C1 segment of cervical spinal cord (tissue), 14 donors: Measurements from ENCODE around the gene MOB3B.
A peak's percentile ranks its signal among the peaks of the same experiment; 100 is the strongest.
"Not testable (repeated sequence)": the region's sequence is repeated elsewhere in the genome, so short reads cannot be mapped to it uniquely, and the experiment has no call there.

ENCODE experiments used
- DNase-seq, 14 donors: peaks; one replicate each; lab custom pipeline; 2025; lab: John Stamatoyannopoulos, UW

MOB3B gene

DNA sequence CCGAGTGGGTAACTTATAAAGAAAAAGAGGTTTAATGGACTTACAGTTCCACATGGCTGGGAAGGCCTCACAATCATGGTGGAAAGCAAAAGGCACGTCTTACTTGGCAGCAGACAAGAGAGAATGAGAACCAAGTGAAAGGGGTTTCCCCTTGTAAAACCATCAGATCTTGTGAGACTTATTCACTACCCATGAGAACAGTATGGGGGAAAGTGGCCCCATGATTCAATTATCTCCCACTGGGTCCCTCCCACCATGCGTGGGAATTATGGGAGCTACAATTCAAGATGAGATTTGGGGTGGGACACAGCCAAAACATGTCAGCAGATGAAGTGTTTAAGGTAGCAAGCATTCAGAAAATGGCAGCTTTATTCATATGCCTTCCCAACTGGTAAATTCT is 81.3 kb downstream of the MOB3B start:
- not testable (repeated sequence) for DNase-seq

DNA sequence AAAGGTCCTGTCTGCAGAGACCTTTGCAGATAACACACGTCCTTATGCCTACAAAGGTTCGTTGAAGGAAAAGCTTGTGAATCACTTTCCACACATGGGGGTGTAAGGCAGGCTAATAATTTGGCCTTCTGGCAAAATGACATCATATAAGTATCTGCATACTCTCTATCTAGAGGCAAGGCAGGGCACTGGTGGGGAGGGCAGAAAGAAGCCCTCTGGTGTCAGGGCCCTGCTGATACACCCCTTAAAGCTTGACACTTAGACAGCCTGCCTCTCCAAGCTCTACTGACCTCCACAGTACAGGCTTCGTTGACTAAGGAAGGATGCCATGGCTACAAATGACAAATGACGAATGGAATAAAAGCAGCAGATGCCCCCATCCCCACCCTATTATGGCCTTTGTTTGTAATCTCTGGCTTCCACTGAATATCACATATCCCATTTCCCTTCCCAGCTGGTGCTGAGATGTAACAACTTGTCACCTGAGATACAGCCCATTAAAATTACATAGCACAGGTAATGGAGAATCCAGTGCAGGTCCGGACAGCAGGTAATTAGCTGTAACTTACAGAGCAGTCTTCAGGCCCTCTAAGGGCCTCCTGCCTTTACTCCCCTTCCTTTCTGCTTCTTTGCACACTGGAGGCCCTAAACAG is 82.5 kb downstream of the MOB3B start:
- no peak for DNase-seq

DNA sequence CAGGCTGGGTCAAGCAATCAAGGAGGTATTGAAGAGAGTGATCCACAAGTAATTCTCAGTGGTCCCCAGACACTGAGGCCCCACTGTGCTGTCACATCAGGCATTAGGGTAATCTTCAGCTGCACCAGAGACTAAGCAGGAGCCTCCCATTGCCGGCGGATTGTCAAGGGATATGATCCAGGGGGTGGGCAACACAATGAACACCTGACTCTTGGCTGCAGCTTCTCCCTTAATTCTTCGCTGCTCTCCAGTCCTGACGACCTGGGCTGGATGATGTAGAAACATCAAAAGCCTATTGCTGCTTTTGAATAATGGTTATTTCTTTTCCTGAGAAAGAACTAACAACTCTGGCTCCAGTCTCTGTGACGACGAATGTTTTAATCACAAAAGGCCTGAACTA is 83.9 kb downstream of the MOB3B start:
- no peak for DNase-seq

DNA sequence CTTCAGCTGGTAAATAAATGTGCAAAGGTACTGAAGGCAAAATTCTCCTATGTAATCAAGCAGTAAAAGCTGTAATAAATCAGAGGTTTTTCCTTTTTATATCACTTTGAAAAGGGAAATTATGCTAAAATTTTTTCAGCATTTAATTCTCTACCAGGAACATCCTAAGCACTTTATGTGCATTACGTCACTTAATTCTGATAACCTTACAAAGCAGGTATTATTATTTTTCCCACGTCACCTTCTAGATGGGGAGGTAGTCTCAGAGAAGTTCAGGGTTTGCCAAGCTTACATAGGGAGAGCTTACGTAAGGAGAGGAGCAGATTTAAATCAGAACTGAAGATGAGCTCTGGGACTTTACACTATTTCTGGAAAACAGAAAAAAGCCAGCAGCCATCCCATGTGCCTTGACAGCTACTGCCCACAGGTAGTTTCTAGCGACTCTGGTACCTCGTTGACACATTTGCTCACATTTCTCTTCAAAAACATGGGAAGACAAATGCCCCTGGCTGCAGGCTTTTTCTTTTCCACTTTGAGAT is 84.5 kb downstream of the MOB3B start:
- DNase-seq, result no peak

DNA sequence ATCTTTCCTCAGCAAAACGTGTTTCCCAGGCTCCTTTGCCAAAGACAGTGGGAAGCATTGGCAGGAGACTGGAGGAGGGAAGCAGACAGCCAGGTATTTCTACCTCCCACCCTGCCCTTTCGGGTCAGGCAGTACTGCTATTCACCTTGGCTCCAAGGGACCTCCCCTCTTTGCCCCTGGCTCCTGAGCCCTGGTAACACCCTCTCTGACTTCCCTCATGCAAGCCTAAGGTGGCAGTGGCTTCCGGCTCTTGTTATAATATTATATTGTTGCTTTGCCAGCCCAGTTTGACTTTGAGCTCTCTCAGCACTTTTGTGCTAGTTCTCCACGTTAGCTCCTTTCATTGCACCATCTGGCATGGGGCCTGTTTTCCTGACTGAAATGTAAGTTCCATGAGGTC is 87.2 kb downstream of the MOB3B start:
- DNase-seq, result peak in 1 of 14 donors; percentile 20

DNA sequence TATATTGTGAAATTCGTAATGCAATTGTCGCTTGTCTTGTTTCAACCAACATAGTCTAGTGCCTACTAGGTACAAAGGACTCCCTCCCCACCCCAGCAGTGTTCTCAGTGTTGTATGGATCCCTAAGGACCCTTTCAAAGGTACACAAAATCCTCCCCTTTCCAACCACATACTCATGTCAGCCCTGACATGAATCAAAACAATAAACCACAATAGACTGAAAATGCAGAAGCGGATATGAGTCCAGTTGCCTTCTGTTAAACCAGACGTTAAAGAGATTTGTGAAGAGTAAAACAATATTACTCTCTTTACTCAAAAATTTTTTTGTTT is 87.9 kb downstream of the MOB3B start:
- no peak for DNase-seq

DNA sequence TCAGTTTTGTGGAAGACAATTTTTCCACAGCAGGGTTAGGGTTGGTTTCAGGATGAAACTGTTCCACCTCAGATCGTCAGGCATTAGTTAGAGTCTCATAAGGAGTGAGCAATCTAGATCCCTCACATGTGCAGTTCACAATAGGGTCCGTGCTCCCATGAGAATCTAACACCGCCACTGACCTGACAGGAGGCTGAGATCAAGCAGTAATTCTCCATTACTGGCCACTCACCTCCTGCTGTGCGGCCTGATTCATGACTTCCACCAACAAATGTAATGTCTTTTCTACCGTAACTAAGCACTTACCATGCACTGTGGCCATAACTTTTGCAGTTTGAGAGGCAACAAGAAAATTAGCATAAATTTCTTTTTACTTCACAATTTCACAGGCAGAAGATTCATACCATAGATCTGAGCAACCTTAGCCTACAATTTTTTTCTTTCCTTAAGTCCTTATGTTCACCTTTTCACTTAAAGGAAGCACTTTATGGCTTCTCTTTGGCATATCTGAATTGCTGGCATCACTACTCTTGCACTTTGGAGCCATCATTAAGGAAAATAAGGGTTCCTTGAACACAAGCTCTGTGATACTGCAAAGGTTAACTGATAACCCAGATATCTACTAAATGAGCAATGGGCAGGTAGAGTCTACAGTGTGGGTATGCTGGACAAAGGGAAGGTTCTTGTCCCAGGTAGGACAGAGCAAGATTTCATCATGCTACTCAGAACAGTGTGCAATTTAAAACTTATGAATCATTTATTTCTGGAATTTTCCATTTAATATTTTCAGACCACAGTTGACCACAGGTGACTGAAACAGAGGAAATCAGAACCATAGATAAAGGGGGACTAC is 88.5 kb downstream of the MOB3B start:
- no peak for DNase-seq

DNA sequence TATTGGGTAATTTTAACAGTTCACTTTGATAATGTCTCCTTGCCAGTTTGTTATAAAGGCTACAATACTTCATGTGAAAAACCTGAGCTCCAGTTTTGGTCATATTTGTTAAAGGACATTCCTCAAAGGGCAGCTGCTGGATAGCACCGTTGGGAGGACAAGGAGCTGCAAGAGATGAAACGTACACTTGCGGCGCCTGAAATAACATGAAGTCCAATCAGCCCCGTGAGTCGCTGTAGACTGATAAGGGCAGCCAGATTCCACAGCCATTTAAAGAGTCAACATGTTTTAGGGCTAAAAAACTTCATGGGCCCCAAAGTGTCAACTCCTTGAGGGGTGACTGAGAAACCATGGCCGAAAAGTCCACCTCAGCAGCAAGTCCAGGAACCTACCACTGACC is 91.1 kb downstream of the MOB3B start:
- no peak for DNase-seq

DNA sequence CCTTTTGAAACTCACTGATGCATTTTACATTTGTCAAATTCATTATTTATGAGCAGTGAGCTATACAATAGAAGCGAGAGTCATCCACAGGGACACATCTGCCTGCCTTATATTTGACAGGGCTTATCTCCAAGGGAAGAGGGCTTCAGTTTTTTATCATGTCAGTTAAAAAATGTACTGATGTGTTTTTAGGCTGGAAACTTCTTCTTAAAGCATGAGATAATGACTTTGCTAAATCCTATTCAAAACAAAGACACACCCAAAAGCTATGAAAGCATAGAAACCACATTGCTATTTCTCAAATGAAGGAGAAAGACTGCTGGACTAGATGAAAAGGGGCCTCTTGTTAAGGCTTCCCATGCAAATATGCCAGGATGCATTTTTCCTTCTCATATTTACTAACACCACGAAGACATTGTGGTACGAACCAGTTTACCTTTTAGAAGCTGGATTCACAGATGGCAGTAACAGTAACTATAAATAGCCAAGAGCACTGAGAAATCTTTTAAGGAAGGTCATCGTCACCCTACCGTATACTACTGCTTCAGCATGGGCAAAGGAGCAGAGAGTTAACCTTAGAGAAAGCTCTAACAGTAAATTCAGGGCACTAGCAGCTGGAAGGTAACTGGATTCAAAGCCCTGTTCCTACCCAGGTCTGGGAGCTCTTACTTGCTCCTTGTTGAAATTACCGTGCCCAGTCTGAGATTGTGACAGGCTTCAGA is 91.8 kb downstream of the MOB3B start:
- DNase-seq, result no peak

DNA sequence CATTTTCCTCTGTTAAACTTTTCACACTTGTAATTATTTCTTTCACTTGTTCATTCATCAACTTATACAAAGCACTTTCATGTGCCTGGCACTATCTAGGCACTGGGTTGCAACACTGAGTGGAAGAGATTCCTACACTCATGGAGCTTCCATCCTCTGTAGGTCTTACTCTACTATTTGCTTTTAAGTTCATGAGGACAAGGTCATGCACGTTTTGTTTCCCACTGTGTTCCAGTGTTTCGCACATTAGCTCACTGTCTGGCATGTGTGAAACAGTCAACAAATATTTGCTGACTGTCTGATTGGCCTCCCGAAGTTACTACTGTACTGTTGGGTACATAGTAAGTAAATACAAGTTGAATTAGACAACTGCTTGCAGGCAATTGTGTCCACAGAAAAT is 93.4 kb downstream of the MOB3B start:
- no peak for DNase-seq

DNA sequence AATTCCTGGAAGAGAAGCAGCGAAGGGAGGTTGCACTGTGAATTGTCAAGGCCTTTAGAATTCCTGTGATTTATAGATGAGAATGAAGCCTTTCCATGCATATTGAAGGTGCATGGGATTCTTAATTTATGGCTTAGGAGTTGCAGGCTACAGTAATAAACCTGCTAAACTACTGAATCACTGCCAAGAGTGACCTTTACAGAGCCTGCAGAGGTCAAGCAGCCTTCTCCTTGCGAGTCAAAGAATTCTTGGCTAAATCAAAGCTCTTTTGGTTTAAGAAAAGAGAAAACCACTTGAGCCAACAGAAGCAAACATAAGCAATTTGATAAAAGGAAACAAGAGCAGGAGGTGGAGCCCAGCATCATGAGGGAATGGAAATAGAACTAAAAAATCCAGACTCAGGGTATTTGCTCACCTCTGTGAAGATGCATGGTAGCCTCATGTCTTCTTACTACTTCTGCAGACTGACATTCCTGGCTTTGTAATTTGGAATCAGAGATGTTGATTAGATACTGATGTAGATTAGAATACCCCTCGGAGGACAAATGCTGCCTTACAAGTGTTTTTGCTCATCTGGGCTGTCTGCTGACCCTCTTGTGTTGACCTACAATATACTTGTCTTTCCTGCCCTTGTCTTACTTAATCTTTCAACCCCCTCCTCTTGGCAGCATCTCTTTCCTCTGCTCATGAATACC is 95.8 kb downstream of the MOB3B start:
- no peak for DNase-seq

DNA sequence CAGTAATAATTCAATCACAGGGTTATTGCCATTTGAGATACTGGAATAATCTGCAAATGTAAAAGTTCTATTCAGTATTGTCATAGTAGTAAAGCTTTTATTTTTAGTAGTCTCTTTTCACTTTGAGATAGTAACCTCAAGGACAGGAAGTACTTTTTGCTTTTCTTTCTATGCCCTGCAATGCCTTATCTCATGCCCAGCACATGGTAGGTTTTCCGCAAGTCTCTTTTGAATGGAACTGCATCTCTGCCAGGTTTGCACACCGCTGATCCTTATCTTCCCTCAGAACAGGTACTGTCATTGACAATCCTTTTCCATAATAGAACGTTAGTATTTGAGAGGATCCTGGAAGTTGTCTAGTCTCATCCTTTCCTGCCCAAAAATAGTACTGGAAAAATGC is 97.3 kb downstream of the MOB3B start:
- no peak for DNase-seq

DNA sequence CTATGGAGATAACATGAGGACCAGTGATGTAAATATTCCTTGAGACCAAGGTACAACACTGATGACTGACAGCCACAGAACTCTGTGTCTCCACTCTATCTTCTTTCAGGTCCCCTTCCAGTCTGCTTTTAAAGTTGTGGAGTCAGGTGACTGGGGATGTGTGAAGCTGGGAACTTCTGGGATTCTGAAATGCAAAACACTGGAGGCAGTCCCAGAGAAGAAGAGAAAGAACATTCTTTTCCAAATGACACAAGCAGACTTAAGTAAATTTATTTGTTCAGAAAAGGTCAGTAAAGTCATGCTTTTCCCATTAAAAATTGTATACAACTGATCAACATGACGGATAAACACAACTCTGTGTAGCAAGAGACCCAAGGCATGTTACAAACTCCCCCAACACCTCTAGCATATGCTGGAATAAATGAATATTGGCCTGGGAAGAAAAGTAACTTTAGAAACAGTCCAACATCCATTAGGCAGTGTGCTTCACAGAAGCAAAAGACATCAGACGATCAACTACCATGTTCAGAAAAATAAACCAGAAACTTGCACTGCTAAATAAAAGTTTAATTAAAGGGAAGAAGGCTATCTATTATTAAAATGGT is 98.0 kb downstream of the MOB3B start:
- DNase-seq, result peak in 1 of 14 donors; percentile 19

DNA sequence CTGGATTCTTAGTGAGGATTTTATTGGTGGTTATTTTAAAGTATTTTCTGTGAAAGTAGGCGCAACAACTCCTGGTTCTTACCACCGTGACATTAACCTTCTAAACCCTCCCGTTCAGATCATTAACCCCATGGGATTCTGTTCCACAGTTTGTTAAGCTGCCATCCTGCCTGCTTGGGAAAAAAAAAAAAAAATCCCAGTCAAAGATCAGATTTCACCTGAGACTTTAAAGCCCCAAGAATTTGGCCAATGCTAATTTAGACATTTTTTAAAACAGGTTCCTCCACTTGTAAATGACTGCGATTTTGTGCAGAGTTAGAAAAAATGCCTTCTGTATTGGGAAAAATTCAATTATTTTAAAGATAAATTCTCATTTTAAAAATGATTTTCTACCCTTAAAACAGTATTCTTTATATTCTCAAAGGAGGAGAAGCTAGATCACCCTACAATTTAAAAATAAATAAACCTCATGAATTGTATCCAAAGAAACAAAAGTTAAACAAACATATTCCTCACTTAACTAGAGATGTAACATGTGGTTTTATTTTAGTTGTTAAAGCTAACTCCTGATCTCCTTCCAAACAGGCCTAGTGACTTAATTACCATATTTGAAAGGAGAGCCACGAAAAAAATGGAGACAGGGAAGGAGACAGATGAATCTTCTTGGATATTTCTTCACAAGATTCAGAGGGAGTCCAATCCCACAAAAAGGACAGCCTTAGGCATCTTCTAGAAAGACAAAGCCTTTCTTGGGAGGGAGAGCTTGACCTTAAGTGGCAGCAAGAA is 98.7 kb downstream of the MOB3B start:
- DNase-seq, result no peak

DNA sequence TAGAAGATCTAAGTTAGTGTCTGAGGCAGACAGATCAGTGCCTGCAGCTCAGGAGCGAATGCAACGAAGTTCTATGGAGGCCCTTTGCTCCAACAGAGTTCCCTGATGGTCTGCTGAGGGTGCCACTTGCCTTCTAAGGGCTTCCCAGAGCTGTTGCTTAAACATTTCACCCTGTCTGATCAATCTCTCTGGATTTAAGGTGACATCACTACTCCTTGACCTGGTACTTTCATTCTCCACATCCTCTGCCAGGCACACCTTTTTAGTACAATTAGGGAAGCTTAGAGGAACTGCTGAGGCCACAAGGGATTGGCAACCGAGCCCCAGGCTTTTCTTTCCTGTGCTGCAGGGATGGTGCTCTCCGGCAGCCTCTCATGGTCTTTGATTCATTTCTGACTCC is 99.7 kb downstream of the MOB3B start:
- peak in 2 of 14 donors; percentile 26 to 58 for DNase-seq

DNA sequence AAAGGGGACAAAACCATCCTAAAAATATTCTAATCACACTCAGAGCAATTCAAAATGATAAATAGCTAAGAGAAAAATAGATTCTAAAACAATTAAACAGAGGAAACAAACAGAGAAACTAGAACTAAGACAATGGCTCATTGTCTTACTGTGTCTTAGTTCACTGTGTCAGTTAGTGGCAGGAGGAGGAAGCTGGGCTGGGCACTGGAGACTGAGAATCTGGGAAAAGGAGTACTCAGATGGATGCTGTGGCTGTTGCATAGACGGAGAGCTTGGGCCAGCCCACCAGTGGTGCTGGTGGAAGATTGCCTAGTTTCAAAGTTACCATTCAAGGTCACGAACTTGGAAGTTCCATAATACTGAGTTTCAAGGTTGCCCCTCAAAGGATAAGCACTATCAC is 100.2 kb downstream of the MOB3B start:
- peak in 5 of 14 donors; percentile 24 to 66 (median 49) for DNase-seq

DNA sequence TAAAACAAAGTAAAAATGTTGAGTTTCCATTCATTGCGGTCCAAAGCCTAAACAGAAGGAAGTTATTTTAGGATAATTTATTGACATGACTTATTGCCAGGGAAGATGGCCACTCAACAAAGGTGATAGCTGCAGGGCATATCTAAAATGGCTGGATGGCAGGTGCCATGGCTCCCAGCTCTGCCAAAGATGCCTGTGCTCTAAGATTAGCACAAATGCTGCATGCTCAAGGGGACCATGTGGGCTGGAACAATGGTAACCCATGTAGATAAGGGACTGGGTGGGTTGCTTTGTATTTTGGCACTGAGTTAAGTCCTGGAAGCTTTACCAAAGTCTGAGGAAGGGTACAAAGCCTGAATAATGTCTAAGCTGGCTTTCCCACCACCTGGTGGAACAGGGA is 101.1 kb downstream of the MOB3B start:
- DNase-seq, result no peak

DNA sequence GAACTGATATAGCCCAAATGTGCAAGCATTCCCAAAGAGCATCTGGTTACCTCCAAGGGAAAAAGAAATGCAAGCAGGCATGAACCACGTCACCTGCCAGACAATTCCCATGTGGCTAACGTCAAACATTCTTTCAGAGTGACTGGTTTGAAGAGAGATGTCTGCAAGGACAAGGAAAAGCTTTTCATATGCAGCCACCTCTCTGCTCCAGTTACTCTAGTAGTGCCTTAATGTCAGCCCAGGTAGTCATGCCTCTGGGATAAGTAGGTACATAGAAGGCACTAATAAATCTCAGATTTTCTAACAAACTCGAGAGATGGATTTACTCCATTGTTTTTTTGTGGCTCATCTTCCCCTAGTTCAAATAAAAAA is 102.4 kb downstream of the MOB3B start:
- no peak for DNase-seq

DNA sequence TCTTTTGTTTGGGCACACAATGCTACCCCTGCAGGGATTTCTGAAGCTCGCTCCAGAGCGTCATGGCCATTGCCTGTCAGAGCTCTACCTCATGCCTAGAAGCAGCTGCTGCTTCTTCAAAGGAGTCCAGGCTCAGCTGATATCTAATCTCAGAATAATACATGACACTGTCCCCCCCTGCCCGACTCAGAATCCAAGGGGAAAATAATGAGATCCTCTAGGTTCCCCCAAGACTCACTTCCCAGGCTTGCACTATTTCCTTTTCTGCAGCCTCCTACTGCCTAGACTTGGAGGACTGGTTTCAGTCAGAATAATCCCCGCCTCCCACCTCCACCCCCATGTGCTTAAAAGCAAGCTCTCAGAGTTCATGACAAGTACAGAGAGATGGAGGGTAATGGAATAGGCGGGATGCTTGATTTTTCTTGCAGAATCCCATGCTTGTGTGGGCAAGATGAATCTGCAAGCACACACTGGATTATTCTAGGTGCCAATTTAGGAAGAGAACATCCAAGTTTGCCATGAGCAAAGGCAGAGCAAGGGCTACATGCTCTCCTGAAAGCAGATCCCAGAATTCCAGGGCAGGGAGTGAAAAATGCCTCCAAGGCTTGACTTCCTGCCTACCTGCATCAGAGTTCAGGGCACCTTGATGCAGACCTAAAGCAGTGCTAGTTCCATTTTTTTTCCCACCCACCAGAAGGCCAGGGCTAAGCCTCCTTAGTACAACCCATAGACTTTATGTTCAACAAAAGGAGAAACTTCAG is 102.9 kb downstream of the MOB3B start:
- peak in 2 of 14 donors; percentile 24 to 30 for DNase-seq
